HG03457 (cell line): ENCODE data around the gene DNALI1.

Experiments used
- ATAC-seq: cut with Tn5 transposase; IDR thresholded peaks from one replicate; pipeline ENCODE4 v1.9.1; 2021; ENCODE audit warnings: moderate number of reproducible peaks; ENCODE audit not compliant: unreplicated experiment

Gene DNALI1

DNA sequence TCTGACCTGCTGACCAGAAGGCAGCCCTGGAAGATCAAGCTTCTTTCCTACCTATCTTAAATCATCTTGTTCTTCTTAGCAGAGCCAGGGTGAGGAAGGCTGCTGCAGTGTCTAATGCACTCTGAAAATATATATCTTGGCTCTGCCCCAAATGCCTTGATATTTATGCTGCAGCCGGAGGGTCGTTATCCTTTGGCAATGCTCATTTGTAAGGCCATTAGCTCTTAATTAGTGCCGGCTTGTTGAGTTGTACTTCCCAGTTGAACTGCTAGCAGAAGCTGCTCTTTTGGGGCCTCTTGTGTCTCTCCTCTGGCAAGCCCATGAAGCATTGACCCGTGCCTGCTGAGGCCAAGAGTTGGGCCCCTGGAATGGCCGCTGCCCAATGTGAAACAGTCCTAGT lies 43.2 kb downstream of the DNALI1 start:
- ATAC-seq = no peak

DNA sequence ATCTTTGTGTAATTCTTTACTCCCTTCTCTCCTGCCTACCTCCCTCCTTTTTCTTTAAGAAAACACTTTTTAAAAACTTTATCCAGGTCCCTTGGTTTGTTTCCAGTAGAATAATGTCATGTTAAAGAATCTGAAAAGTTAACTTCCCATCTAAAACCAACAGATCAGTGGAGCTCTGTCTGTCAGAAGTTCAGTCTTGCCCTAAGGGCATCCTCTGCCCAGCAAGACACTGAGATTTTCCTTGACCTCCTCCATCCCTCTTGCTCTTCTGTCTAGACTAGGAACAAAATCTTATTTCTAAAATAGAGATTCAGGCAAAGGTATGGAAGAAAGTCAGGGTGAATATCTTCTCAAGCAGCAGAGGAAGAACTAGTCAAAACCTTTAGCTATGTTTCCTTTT lies 44.7 kb downstream of the DNALI1 start:
- ATAC-seq = no peak

DNA sequence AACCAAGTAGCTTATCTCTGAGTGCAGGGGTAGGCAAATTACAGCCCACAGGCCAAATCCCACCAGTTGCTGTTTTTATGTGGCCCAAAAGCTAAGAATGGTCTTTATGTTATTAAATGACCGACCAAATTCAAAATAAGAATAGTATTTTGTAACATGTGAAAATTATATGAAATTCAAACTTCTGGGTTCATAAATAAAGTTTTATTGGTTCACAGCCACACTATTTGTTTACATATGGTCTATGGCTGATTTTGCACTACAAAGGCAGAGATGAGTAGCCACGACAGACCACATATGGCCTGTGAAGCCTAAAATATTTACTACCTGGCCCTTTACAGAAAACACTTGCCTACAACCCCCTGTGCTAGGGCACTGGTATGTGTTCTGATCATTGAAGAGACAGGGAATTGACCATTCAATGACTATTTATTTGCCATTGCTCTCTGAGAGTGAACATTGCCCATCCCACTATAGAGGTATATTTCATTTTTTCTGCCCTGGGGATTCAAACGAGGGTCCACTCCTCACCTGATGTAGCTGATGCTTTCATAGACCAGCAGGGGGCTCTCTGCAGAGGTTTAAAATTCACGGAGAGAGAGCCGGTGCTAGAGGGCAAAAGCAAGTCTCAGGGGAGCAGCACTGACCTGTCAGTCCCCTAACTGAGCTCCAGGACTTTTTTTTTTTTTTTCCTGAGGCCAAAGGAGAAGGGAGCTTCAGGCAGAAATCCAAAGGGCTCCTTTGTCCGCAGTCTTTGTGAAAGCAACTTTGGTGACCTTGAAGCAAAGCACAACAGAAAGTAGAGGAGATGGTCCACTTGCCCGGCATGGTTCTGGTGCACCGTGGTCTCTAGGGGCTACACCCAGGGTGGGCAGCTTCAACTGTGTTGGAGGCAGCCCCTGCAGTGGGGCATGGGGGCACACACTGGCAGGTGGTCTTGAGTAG lies 46.3 kb downstream of the DNALI1 start:
- ATAC-seq = no peak

- no peak for ATAC-seq
Observed at GRCh38 chr1:37605061-37605650, 48.4 kb downstream of the DNALI1 start.

- no peak for ATAC-seq
Observed at GRCh38 chr1:37605806-37606474, 49.2 kb downstream of the DNALI1 start.

- ATAC-seq = no peak
Observed at GRCh38 chr1:37606481-37607263, 49.9 kb downstream of the DNALI1 start.

- no peak for ATAC-seq
Observed at GRCh38 chr1:37609002-37609401, 52.3 kb downstream of the DNALI1 start.

DNA sequence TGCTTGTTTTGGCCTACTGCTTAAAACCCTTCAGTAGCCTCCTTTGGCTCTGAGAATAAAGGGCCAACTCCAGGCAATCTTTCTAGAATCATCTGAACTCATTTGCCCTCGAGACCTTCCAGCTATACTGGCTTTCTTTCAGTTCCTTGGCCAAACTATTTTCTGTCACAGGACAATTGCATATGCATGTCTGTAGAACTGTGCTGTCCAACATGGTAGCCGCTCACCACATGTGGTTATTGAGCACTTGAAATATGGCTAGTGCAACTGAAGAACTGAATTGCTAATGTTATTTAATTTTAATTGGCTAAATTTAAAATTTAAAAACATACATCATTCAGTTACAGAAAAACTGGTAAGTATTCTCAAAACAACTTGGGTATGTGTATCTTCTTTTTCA lies 53.3 kb downstream of the DNALI1 start:
- no peak for ATAC-seq

DNA sequence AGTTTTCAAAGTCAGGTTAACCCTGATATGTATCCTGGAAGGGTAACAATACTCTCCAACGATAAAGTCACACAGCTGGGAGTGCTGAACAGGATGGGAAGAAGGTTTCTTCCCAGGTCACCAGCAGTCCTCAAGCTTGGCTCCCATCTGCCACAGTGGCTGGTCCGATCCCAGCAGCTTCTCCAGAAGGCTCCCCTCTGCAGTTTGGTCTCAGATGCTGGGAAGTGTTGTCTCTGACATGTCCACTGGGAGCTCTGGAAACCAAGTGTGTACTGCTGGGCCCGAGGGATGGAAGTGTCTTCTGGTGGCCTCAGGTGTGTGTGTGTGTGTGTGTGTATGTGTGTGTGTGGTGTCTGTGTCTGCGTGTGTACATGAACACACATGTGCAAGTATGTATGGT lies 55.4 kb downstream of the DNALI1 start:
- ATAC-seq = no peak

- no peak for ATAC-seq
Observed at GRCh38 chr1:37614105-37614504, 57.4 kb downstream of the DNALI1 start.

GRCh38 chr1:37616330-37616729 lies 59.6 kb downstream of the DNALI1 start:
- ATAC-seq = no peak
